ENCODE results near the gene CRYBG1. TPM values are rescaled to one million over a fixed set of nuclear protein-coding genes. Genes with fewer than 3 reads are reported as not detected.
"Not testable (repeated sequence)": the region's sequence is repeated elsewhere in the genome, so short reads cannot be mapped to it uniquely, and the experiment has no call there.

CRYBG1 gene
- total RNA-seq, 1 donor from 2014 or later, result 24.9 TPM

DNA sequence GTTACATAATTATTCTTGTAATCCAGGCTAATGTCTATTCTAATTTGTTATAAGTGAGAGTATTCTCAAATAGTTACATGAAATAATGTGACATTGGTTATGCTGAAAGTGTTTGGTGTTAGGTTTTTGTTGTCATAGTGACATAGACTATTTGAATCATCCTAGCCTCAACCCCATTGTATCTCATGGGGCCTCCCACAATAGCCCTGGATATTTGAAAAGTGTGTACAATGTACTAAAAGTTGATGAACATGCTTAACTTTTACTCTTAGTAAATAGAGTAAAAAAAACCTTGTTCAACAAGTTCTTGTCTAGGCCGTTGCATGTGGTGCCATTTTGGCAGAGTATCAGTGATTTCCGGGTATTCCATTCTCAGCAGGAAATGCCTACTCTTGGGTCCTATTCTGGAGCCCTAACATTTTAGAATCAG is 185.8 kb downstream of the CRYBG1 start:
- intact Hi-C loops (cut with DNase I), result no loop called here

DNA sequence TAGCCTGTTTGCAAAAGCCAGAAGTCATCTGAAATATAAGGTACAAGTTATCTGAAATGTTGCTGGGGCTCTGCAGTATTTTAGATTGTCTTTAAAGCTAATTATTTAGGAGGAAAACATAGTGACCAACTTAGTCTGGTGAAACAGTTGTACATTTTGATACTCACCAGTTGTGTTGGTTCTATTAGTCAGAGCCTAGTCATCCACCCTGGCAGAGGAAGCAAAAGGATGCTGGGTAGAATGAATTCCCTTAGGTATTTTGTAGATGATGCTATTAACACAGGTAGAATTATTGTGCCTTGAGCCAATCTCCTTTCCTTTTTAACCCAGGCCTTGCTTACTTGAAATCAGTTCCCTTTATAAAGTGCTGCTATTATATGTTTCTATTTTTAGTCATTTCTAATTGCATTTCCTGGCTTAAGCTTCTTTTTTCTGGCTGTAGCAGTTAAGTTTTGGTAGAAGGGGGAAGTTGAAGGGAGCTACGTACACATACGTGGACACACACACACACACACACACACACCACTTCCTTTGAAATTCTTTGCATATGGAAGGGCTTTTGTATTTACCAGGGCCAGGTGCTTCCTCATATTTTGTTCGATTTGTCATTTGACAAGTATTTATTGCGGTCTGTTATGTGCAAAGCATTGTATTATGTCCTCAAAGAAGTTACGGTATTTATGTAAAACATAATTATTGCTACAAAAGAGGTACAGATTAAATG is 186.3 kb downstream of the CRYBG1 start:
- H3K9me3 ChIP-seq, result no peaks in the 10 kb centered on the region
- peak overlapping the region; percentile 65 for H3K27ac ChIP-seq
- peaks cover 13% of the 10 kb centered on the region for H3K4me1 ChIP-seq
- H3K27me3 ChIP-seq, result no peaks in the 10 kb centered on the region
- DNase-seq, result no peak
- no peak for TF ChIP-seq CTCF (IDR thresholded peaks at IDR 0.05)
- peaks cover 16% of the 10 kb centered on the region for H3K36me3 ChIP-seq
- H3K4me3 ChIP-seq, result no peak overlapping the region
- ATAC-seq, result peak; percentile 65
- intact Hi-C loops (cut with DNase I), result no loop called here

More for the DNA sequence above, 185.8 kb downstream of the CRYBG1 start:
- Histone ChIP-seq H3K27me3 (no peaks in the 10 kb centered on the region), H3K27ac (peak overlapping the region; percentile 65), H3K4me1 (peaks cover 13% of the 10 kb centered on the region), H3K9me3 (no peaks in the 10 kb centered on the region), H3K36me3 (peaks cover 16% of the 10 kb centered on the region), H3K4me3 (no peak overlapping the region)
- DNase-seq (no peak), ATAC-seq (peak; percentile 21)
- no peak for TF ChIP-seq CTCF (IDR thresholded peaks at IDR 0.05)

GRCh38 chr6:106547601-106548453 is 187.3 kb downstream of the CRYBG1 start:
- no peak overlapping the region for H3K4me3 ChIP-seq
- H3K9me3 ChIP-seq, result no peaks in the 10 kb centered on the region
- no peaks in the 10 kb centered on the region for H3K27me3 ChIP-seq
- peaks cover 13% of the 10 kb centered on the region for H3K4me1 ChIP-seq
- ATAC-seq (peak; percentile 39), DNase-seq (no peak)
- no peak for TF ChIP-seq CTCF (IDR thresholded peaks at IDR 0.05)
- peaks cover 16% of the 10 kb centered on the region for H3K36me3 ChIP-seq
- intact Hi-C loops (cut with DNase I), result no loop called here
- peak overlapping the region; percentile 20 for H3K27ac ChIP-seq

DNA sequence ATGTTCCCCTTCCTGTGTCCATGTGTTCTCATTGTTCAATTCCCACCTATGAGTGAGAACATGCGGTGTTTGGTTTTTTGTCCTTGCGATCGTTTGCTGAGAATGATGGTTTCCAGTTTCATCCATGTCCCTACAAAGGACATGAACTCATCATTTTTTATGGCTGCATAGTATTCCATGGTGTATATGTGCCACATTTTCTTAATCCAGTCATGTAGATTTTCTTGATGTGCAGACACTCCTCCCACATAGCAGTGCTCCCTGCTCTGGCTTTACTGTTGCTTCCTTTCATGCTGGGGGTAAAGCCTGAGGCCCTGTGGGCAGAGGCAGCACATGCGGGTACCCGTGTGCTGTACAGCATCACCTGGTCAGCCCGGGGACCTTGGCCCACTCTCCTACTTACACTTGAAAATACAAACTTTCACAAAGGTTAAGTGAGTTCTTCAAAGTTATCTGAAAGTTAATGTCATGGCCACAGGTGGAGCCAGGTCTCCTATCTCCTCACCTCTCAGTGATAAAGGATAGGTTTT is 188.5 kb downstream of the CRYBG1 start:
- H3K4me3 ChIP-seq; ATAC-seq; DNase-seq; H3K9me3 ChIP-seq; intact Hi-C loops (cut with DNase I); H3K27me3 ChIP-seq; H3K27ac ChIP-seq: not testable (repeated sequence)
- Histone ChIP-seq H3K36me3 (peaks cover 20% of the 10 kb centered on the region), H3K4me1 (peaks cover 13% of the 10 kb centered on the region)

- TF ChIP-seq CTCF (IDR thresholded peaks at IDR 0.05), result no peak
- Histone ChIP-seq H3K4me1 (peaks cover 13% of the 10 kb centered on the region), H3K4me3 (no peak overlapping the region), H3K9me3 (no peaks in the 10 kb centered on the region), H3K27me3 (no peaks in the 10 kb centered on the region), H3K27ac (no peak overlapping the region), H3K36me3 (peaks cover 20% of the 10 kb centered on the region)
- DNase-seq, result no peak
- no peak for ATAC-seq
- intact Hi-C loops (cut with DNase I), result no loop called here
Observed at GRCh38 chr6:106549521-106549920, 189.0 kb downstream of the CRYBG1 start.

GRCh38 chr6:106551155-106551554 is 190.6 kb downstream of the CRYBG1 start:
- no peak for TF ChIP-seq CTCF (IDR thresholded peaks at IDR 0.05)
- Histone ChIP-seq H3K27me3 (no peaks in the 10 kb centered on the region), H3K4me3 (no peak overlapping the region), H3K27ac (no peak overlapping the region), H3K36me3 (peaks cover 19% of the 10 kb centered on the region), H3K9me3 (no peaks in the 10 kb centered on the region), H3K4me1 (peaks cover 10% of the 10 kb centered on the region)
- ATAC-seq (no peak), DNase-seq (no peak)
- intact Hi-C loops (cut with DNase I), result no loop called here

Measured in upper lobe of right lung (tissue), 1 donor.